8988T (cell line): ENCODE data around the gene TNRC6A.
"Not testable (repeated sequence)": the region's sequence is repeated elsewhere in the genome, so short reads cannot be mapped to it uniquely, and the experiment has no call there.

Source experiments
- DNase-seq: peaks from one replicate; pipeline ENCODE4 v3.0.0; 2011

The TNRC6A gene

DNA sequence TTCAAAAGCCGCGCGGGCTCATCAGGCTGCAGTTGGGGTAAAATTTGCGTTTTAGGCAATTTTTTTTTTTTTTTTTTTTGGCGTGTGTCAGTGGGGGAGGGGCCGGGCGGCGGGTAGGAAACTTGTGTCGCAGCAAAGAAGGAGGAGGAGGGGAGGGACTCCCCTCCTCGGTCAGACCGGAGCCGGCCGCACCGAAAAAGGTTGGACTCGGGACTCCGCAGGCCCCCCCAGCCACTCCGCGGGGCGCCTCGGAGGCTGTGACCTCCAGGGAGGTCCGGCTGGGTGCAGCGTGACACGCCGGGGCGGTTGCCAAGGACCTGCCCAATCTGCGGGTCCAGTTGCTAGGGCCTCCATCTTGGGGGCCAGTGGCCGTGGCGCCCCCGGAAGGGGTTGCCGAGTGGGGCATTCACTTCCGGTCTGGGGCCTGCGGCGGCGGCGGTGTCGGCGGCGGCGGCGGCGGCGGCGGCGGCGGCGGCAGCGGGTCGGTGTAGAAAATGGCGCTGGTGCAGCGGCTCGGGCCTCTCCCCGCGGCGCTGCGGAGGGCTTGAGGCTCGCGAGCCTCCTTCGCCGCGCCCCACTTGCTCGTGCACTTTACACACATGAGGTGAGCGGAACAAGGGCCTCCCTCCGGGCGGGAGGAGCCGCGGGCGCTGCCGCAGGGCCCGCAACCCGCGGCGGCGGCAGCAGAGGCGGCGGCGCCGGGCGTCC is at the start of gene TNRC6A:
Gene TNRC6A (plus strand): TSS at position 409 of the 708 bp plus-strand sequence. CDS start 191 bp downstream, at position 600.
- peak; percentile 58 for DNase-seq

DNA sequence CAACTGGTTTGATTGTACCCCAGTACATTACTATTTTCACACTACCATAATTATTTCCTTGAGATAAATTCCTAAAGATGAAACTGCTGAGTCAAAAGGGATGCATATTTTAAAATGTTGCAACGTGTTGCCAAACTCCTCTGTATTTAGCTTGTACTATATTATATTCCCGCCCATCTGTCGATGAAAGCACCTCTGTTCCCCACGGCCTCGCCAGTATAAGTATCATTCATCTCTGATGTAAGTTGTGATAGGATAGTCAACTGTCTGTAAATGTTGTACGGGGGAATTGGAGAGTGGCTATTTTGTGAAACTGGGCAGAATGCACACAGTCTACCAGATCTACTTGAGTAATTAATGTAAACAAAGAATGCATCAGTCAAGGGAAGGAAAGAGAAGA is 47.7 kb upstream of the TNRC6A start:
- DNase-seq: no peak

DNA sequence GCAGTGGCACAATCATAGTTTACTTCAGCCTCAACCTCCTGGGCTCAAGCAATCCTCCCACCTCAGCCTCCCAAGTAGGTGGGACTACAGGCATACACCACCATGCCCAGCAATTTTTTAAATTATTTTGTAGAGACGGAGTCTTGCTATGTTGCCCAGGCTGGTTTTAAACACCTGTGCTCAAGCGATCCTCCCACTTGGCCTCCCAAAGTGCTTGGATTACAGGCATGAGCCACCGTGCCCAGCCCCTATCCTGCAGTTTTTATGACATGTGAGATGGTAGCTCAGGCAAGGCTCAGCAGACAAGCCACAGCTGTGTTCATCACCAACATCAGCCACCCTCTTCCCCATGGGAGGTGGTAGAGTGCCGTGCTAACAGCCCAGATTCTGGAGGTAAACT is 46.2 kb upstream of the TNRC6A start:
- no peak for DNase-seq

GRCh38 chr16:24683847-24684493 is 45.5 kb upstream of the TNRC6A start:
- no peak for DNase-seq

GRCh38 chr16:24685539-24686432 is 43.7 kb upstream of the TNRC6A start:
- DNase-seq: no peak

GRCh38 chr16:24686678-24687077 is 42.8 kb upstream of the TNRC6A start:
- no peak for DNase-seq

DNA sequence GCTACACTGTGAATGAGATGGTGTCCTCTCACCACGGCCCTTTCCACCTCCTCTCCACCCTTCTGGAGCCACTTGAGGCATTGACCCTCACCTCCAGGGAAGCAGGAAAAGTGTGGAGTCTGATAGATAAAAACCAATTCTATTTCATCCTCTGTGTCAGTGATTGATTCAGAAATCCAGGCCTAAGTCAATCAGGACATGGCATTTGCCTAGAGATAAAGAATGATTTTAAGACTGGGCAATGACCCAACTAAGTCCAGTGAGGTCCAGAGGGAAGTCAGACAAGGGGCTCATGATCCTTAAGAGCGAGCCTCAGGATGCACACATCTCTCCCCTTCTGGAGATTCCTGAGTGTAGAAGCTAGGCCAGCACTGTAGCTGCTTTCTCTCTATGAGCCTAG is 41.1 kb upstream of the TNRC6A start:
- no peak for DNase-seq

GRCh38 chr16:24689128-24689527 is 40.3 kb upstream of the TNRC6A start:
- DNase-seq: peak; percentile 23

- DNase-seq: no peak
These were observed 36.6 kb upstream of the TNRC6A start for GRCh38 chr16:24692854-24693253.

GRCh38 chr16:24694931-24695330 is 34.5 kb upstream of the TNRC6A start:
- DNase-seq: no peak

DNA sequence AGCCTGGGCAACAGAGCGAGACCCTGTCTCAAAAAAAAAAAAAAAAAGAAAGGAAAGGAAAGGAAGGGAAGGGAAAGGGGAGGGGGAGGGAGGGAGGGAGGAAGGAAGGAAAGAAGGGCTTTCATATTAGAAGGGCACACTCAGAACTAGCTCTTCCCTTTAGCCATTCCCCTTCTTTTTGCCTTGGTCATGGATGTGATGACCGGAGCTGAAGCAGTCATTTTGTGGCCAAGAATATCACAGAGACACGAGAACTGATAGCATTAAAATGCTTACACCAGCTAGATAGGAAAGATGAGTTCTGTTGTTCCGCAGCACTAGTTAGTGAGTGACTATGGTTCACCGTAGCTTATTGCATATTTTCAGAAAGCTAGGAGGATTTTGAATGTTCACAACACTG is 32.8 kb upstream of the TNRC6A start:
- no peak for DNase-seq

DNA sequence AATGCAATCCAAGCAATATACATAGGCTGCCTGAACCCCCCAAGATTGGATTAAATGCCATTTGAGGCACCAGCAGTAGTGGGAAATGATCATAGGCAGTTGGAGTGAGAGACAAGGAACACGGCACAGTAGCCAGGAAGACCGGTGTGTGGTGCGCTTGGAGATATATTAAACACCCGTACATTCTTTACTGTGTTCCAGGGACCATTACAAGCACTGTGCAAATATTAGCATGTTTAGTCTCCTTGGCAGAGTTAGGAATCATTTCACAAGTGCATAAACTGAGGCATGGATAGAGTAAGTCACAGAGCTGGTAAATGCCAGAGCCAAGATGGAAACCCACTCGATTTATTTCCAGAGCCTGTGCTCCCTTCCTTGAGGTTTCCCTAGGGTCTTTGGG is 31.1 kb upstream of the TNRC6A start:
- DNase-seq: no peak

DNA sequence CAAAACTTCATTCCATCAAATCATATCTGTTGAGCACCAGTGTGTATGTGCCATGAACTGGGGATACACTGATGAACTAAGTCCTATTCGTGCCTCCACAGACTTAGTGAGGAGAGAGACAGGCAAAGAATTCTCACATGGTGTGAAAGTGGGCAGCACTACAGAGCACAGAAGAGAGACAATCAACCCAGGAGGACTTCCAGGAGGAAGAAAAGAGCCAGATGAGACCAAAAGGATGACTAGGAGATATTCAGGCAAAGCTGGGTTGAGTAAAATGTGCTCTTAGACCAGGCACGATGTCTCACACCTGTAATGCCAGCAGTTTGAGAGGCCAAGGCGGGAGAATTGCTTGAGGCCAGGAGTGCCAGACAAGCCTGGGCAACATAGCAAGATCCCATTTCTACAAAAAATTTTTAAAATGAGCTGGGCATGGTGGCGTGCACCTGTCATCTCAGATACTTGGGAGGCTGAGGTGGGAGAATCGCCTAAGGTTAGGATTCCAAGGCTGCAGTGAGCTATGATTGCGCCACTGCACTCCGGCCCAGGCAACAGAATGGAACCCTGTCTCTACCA is 30.2 kb upstream of the TNRC6A start:
- no peak for DNase-seq

GRCh38 chr16:24700549-24701392 is 28.7 kb upstream of the TNRC6A start:
- peak; percentile 34 for DNase-seq

- DNase-seq: no peak
These were observed 27.9 kb upstream of the TNRC6A start for GRCh38 chr16:24701521-24701951.

GRCh38 chr16:24707760-24708159 is 21.7 kb upstream of the TNRC6A start:
- DNase-seq: not testable (repeated sequence)

GRCh38 chr16:24713379-24713778 is 16.1 kb upstream of the TNRC6A start:
- DNase-seq: no peak

DNA sequence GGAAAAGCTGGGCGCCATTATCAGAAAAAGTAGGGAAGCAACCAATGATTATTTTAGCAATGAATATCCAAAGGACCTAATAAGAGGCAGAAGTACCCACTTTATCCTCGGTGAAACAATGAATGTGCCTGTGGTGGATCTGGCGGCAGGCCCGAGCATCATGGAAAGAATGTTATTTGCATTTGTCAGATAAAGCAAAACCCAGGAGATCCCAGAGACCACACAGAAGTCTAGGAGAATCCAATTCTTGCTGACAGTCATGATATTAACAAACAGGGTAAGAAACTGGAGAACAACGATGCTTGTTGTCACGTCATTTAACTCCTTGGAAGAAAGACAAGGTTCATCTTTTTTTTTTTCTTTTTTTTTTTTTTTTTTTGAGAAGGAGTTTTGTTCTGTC is 12.0 kb upstream of the TNRC6A start:
- no peak for DNase-seq

DNA sequence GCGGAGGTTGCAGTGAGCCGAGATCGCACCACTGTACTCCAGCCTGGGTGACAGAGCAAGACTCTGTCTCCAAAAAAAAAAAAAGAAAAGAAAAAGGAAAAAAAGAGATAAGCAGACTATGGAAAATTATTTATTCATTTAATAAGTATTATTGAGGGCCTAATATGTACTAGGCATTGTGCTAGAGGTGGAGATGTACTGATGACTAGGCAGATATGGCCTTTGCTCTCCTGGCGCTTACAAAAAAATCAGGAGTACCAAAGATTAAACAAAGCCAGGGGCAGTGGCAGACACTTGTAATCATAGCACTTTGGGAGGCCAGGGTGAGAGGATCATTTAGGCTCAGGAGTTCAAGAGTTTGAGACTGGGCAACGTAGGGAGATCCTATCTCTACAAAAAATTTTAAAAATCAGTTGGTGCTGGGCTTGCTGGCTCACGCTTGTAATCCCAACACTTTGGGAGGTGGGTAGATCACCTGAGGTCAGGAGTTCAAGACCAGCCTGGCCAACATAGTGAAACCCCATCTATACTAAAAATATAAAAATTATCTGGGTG is 10.4 kb upstream of the TNRC6A start:
- DNase-seq: no peak

DNA sequence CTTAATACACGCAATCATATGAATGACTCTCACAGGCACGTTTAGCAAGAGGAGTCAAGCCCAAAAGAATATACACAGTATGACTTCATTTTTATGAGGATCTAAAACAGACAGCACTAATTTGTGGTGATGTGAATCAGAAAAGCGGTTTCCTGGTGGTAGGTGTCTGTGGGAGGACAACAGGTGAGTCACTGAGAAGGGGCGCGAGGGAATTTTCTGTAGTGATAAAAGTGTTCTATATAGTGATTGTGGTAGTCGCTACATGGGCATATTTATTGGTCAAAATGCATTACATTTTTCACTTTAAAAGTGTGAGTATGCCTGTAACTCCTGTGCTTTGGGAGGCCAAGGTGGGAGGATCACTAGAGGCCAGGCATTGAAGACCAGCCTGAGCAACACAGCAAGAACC is 7.6 kb upstream of the TNRC6A start:
- DNase-seq: no peak

DNA sequence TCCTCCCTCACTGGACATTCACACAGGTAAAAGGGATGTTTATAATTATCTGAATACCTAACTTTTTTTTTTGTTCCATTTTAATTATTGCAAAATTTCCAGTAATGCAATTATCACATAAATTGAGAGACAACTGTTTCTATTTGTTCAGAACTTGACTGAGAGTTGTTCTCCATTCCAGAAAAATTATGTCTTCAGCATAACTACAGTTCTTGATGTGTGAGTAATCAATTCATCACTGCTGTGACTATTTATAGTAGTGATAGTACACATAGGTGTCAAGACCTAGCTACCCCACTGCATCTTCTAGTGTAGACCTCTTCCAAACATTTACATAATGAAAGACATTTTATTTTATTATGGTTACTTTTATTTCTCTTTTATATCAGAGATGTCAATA is 5.8 kb upstream of the TNRC6A start:
- no peak for DNase-seq

DNA sequence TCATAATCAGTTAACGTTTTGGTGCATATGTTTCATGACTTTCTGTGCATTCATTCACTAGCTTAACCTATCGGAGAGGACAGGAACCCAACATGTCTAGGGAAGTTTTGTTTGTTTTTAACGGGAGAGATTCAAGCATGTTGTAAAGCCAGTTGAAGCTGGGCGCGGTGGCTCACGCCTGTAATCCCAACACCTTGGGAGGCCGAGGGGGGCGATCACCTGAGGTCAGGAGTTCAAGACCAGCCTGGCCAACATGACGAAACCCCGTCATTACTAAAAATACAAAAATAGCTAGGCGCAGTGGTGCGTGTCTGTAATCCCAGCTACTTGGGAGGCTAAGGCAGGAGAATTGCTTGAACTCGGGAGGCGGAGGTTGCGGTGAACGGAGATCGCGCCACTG is 1.4 kb upstream of the TNRC6A start:
- DNase-seq: no peak
